ENCODE data around the gene KDM2A.

Gene KDM2A

DNA sequence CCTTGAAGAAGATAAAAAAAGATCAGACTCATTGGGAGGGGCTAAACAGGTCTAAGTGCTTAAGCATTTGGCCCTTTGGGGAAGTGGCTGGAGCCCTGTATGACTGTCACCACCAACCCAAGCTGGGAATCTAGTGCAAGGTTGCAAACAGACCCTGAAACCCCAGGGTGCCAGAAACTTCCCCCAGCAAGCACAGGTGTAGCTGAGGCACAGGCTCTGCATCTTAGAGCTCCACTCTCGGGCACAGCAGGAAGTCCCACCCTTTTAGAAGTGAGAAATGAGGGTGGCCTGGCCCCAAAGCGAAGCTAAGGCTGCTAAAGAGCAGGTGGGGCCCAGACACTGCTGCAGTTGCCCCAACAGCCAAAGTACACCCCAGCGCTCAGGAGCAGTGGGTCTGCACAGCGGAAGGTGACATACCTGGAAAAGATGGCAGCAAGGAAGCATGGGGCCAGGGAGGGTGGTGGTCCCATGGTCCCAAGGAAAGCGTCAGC is 5.8 kb upstream of the KDM2A start:
- Histone ChIP-seq H3K9me3 (ENCODE audit: control insufficient read depth, insufficient read depth, low read depth, low read length) (no peaks in the 10 kb centered on the region), H3K36me3 (ENCODE audit: control insufficient read depth in 2 of 2, insufficient read depth in 1 of 2, low read length in 2 of 2) (no peaks in the 10 kb centered on the region), H3K27ac (ENCODE audit: extremely low read depth, low read depth, low read length) (no peak overlapping the region), H3K4me1 (ENCODE audit: control insufficient read depth, insufficient read depth, low read length) (no peaks in the 10 kb centered on the region), H3K4me3 (ENCODE audit: low read depth, low read length) (no peak overlapping the region)
- POLR2A ChIA-PET: no interaction called here
- CTCF ChIA-PET: no interaction called here
- no peak for TF ChIP-seq KLF16 (tag by site-specific recombination; IDR thresholded peaks at IDR 0.05)
- no peak for TF ChIP-seq ZNF18 (tag by site-specific recombination; IDR thresholded peaks at IDR 0.05)

DNA sequence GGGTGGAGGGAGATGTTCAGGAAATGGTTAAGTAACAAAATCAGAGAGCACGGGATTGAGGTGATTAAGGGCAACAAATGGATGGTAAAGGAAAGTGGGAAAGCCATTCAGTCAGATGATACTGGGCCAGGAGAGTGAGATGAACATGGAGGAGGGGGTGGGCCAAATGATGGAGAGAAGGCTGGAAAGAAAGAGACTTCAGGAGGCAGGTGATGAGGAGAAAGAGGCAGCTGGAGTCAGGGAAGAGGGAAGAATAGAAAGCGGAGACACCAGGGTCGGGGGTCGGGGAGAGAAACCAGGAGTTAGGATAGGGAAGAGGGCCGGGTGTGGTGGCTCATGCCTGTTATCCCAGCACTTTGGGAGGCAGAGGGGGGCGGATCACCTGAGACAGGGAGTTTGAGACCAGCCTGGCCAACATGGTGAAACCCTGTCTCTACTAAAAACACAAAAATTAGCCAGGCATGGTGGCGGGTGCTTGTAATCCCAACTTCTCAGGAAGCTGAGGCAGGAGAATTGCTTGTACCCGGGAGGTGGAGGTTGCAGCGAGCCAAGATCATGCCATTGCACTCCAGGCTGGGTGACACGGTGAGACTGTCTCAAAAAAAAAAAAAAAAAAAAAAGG is 4.7 kb upstream of the KDM2A start:
- H3K27ac ChIP-seq (ENCODE audit: extremely low read depth, low read depth, low read length): no peak overlapping the region
- no peak overlapping the region for H3K4me3 ChIP-seq (ENCODE audit: low read depth, low read length)
- no peaks in the 10 kb centered on the region for H3K9me3 ChIP-seq (ENCODE audit: control insufficient read depth, insufficient read depth, low read depth, low read length)
- H3K4me1 ChIP-seq (ENCODE audit: control insufficient read depth, insufficient read depth, low read length): no peaks in the 10 kb centered on the region
- POLR2A ChIA-PET: no interaction called here
- H3K36me3 ChIP-seq (ENCODE audit: control insufficient read depth in 2 of 2, insufficient read depth in 1 of 2, low read length in 2 of 2): no peaks in the 10 kb centered on the region
- CTCF ChIA-PET: no interaction called here
- TF ChIP-seq PRDM1 (tag by site-specific recombination; IDR thresholded peaks at IDR 0.05): peak; percentile 79
- peak; percentile 61 for TF ChIP-seq ZBTB17 (tag by site-specific recombination; IDR thresholded peaks at IDR 0.05)
- peak; percentile 56 for TF ChIP-seq ZNF366 (tag by site-specific recombination; conservative IDR thresholded peaks at IDR 0.05)
- no peak for TF ChIP-seq ZSCAN30 (tag by site-specific recombination; IDR thresholded peaks at IDR 0.05)

DNA sequence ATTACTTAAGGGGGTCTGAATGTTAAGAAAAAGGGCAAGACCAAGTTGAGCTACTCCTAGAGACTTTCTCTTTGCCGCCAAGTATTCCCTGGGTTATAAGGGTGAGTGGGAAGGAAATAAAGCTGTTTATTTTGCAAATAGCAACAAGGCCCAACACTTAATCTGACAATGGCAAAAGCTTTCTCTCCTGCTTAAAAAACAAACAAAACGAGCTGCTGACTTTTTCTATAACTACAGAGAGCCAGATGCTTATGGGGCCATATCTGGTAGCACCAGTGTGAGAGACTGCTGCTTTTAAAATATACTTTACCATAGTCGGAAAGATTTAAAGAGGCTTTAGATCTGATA is 2.3 kb upstream of the KDM2A start:
- Histone ChIP-seq H3K36me3 (ENCODE audit: control insufficient read depth in 2 of 2, insufficient read depth in 1 of 2, low read length in 2 of 2) (no peaks in the 10 kb centered on the region), H3K4me1 (ENCODE audit: control insufficient read depth, insufficient read depth, low read length) (no peaks in the 10 kb centered on the region), H3K4me3 (ENCODE audit: low read depth, low read length) (no peak overlapping the region), H3K9me3 (ENCODE audit: control insufficient read depth, insufficient read depth, low read depth, low read length) (no peaks in the 10 kb centered on the region), H3K27ac (ENCODE audit: extremely low read depth, low read depth, low read length) (no peak overlapping the region)
- CTCF ChIA-PET: interaction anchor here (0.7 to 1.5 kb wide), 4 partner anchors 21 to 63 kb away, joined by 3 to 6 read pairs (median 4); no protein-coding TSS in a partner anchor
- POLR2A ChIA-PET: no interaction called here
- TF ChIP-seq ZFHX2 (tag by site-specific recombination; conservative IDR thresholded peaks at IDR 0.05) (no peak), ZBTB8A (tag by site-specific recombination; IDR thresholded peaks at IDR 0.05) (no peak), ZNF660 (tag by site-specific recombination; IDR thresholded peaks at IDR 0.05) (no peak), ZNF184 (tag by site-specific recombination; IDR thresholded peaks at IDR 0.05) (no peak), ZNF639 (tag by site-specific recombination; IDR thresholded peaks at IDR 0.05) (no peak), TSHZ1 (tag by site-specific recombination; IDR thresholded peaks at IDR 0.05; ENCODE audit: borderline replicate concordance) (no peak), ZNF670 (tag by site-specific recombination; IDR thresholded peaks at IDR 0.05; ENCODE audit: low read depth) (no peak), ZNF2 (tag by site-specific recombination; IDR thresholded peaks at IDR 0.05) (no peak), ZNF324 (tag by site-specific recombination; IDR thresholded peaks at IDR 0.05) (no peak), GLIS2 (tag by site-specific recombination; IDR thresholded peaks at IDR 0.05) (no peak), ZNF138 (tag by site-specific recombination; IDR thresholded peaks at IDR 0.05; ENCODE audit: borderline replicate concordance) (no peak), ZNF654 (tag by site-specific recombination; IDR thresholded peaks at IDR 0.05; ENCODE audit: low read depth) (no peak), ZNF274 (IDR thresholded peaks at IDR 0.05; ENCODE audit: low read length) (no peak), ZNF274 (tag by site-specific recombination; IDR thresholded peaks at IDR 0.05; ENCODE audit: borderline replicate concordance) (no peak), ZNF354C (tag by site-specific recombination; IDR thresholded peaks at IDR 0.05; ENCODE audit: borderline replicate concordance, low read depth) (no peak), ZNF311 (tag by site-specific recombination; IDR thresholded peaks at IDR 0.05; ENCODE audit: borderline replicate concordance) (no peak), EGR2 (tag by site-specific recombination; IDR thresholded peaks at IDR 0.05; ENCODE audit: low read depth) (no peak)
- TF ChIP-seq, protein P1, sequence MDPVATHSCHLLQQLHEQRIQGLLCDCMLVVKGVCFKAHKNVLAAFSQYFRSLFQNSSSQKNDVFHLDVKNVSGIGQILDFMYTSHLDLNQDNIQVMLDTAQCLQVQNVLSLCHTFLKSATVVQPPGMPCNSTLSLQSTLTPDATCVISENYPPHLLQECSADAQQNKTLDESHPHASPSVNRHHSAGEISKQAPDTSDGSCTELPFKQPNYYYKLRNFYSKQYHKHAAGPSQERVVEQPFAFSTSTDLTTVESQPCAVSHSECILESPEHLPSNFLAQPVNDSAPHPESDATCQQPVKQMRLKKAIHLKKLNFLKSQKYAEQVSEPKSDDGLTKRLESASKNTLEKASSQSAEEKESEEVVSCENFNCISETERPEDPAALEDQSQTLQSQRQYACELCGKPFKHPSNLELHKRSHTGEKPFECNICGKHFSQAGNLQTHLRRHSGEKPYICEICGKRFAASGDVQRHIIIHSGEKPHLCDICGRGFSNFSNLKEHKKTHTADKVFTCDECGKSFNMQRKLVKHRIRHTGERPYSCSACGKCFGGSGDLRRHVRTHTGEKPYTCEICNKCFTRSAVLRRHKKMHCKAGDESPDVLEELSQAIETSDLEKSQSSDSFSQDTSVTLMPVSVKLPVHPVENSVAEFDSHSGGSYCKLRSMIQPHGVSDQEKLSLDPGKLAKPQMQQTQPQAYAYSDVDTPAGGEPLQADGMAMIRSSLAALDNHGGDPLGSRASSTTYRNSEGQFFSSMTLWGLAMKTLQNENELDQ (tag by site-specific recombination; IDR thresholded peaks at IDR 0.05; ENCODE audit: low read depth): no peak
